HCT116 (cell line): Measurements from ENCODE around the gene HEBP1. TPM values are rescaled to one million over a fixed set of nuclear protein-coding genes. Genes with fewer than 3 reads are reported as not detected.

Experiments
- ATAC-seq: fragments of 200-7000 bp; cut with Tn5 transposase; 2 replicates; pipeline ENCODE4 v1.9.1; 2020; ENCODE audit warnings: mild to moderate bottlenecking, moderate library complexity
- BruUV-seq: library from RNA; stranded (reverse); fragments of 400-500 nt; replicated peaks from 2 replicates; lab custom pipeline; 2021; lab: Mats Ljungman, UMichigan
- CTCF ChIA-PET: fragments of 300-600 bp; sonication (Branson Sonifier 250); formaldehyde crosslinking; loops from one replicate; lab custom pipeline; 2021; ENCODE audit warnings: antibody characterized with exemption; lab: Charles Lee
- POLR2A ChIA-PET: fragments of 300-600, 350-600 bp; sonication (Branson Sonifier 250); formaldehyde crosslinking; loops from one replicate; lab custom pipeline; 2021; ENCODE audit warnings: antibody characterized with exemption; lab: Charles Lee
- RAD21 ChIA-PET, 2 experiments: fragments of 300-600 bp; sonication (Branson Sonifier 250); formaldehyde crosslinking; loops; one replicate each; lab custom pipeline; 2023; ENCODE audit warnings: low total read pairs in 2 of 2; ENCODE audit not compliant: uncharacterized antibody in 2 of 2, unreplicated experiment in 2 of 2, low non-redundant PET in 1 of 2; lab: Charles Lee
- DNase-seq: peaks from one replicate; pipeline ENCODE4 v3.0.0-alpha.2; 2010; ENCODE audit warnings: low read depth, low spot score
- H2AFZ ChIP-seq: fragments of 200-600 bp; shearing (Covaris generic), sonication (generic); 2 replicates; pipeline ENCODE4 v1.6.1; 2017; ENCODE audit warnings: low read depth, mixed run types, mixed read lengths, antibody characterized with exemption, low read length; ENCODE audit not compliant: poor library complexity, severe bottlenecking
- H3K27ac ChIP-seq: 2 replicates; pipeline ENCODE4 v1.5.1; 2012; ENCODE audit warnings: low read depth, low read length
- H3K27me3 ChIP-seq: fragments of 200-600 bp; sonication (generic); 2 replicates; pipeline ENCODE4 v1.6.1; 2016; ENCODE audit warnings: mixed run types, low read length, mixed read lengths; ENCODE audit not compliant: insufficient read depth
- H3K36me3 ChIP-seq, 2 experiments: fragments of 200-500 bp in 1 of 2; fragments of 200-600 bp in 1 of 2; sonication (Bioruptor generic) in 1 of 2; sonication (generic) in 1 of 2; 2 replicates each; pipeline versions ENCODE4 v1.5.1 to v1.6.1; 2014 to 2016; ENCODE audit warnings: low read length in 2 of 2, inconsistent platforms in 1 of 2, mixed read lengths in 1 of 2, mixed run types in 1 of 2; ENCODE audit not compliant: insufficient read depth in 2 of 2, control insufficient read depth in 1 of 2
- H3K4me1 ChIP-seq, 2 experiments: fragments of 200-600 bp in 1 of 2; sonication (generic) in 1 of 2; 2 replicates each; pipeline versions ENCODE4 v1.5.1 to v1.6.1; 2012 to 2017; ENCODE audit warnings: low read length in 2 of 2, inconsistent platforms in 1 of 2, mild to moderate bottlenecking in 1 of 2, mixed read lengths in 1 of 2, mixed run types in 1 of 2, moderate library complexity in 1 of 2; ENCODE audit not compliant: insufficient read depth in 2 of 2, control insufficient read depth in 1 of 2
- H3K4me2 ChIP-seq: fragments of 200-600 bp; sonication (generic); 2 replicates; pipeline ENCODE4 v1.6.1; 2017; ENCODE audit warnings: mixed run types, low read length, mixed read lengths
- H3K4me3 ChIP-seq, 2 experiments: fragments of 200-600 bp in 1 of 2; sonication (generic) in 1 of 2; replicated peaks in 1 of 2; 2 replicates each; pipeline ENCODE4 v1.5.1; 2011 to 2016; ENCODE audit warnings: low read length in 2 of 2, control low read depth in 1 of 2, low read depth in 1 of 2, mild to moderate bottlenecking in 1 of 2, mixed read lengths in 1 of 2, mixed run types in 1 of 2
- H3K79me2 ChIP-seq: fragments of 200-600 bp; sonication (generic); 2 replicates; pipeline ENCODE4 v1.6.1; 2017; ENCODE audit warnings: mild to moderate bottlenecking, mixed run types, low read length, moderate library complexity, mixed read lengths; ENCODE audit not compliant: insufficient read depth
- H3K9ac ChIP-seq: fragments of 200-600 bp; sonication (generic); 2 replicates; pipeline ENCODE4 v1.6.1; 2016; ENCODE audit warnings: low read length, mixed read lengths
- H3K9me2 ChIP-seq: fragments of 200-600 bp; sonication (generic), shearing (Covaris generic); 2 replicates; pipeline ENCODE4 v1.6.1; 2017; ENCODE audit warnings: mixed run types, mild to moderate bottlenecking, moderate library complexity; ENCODE audit not compliant: insufficient read depth
- H3K9me3 ChIP-seq, 2 experiments: fragments of 200-500 bp in 1 of 2; fragments of 200-600 bp in 1 of 2; sonication (Bioruptor generic) in 1 of 2; sonication (generic) in 1 of 2; 2 replicates each; pipeline ENCODE4 v1.6.1; 2014 to 2017; ENCODE audit warnings: low read length in 2 of 2, mixed read lengths in 2 of 2, inconsistent platforms in 1 of 2, low read depth in 1 of 2, mild to moderate bottlenecking in 1 of 2, mixed run types in 1 of 2, moderate library complexity in 1 of 2; ENCODE audit not compliant: control insufficient read depth in 1 of 2, insufficient read depth in 1 of 2
- H4K20me1 ChIP-seq: fragments of 200-600 bp; sonication (generic), shearing (Covaris generic); 2 replicates; pipeline ENCODE4 v1.6.1; 2017; ENCODE audit warnings: mixed run types, mild to moderate bottlenecking, moderate library complexity; ENCODE audit not compliant: insufficient read depth
- ATF3 ChIP-seq: IDR thresholded peaks from 2 replicates; pipeline ENCODE4 v1.6.1; 2012
- CBX3 ChIP-seq: IDR thresholded peaks from 2 replicates; pipeline ENCODE4 v1.6.1; 2012; ENCODE audit warnings: low read depth
- CTCF ChIP-seq, 3 experiments: fragments of 200-600 bp in 1 of 3; sonication (generic) in 1 of 3; IDR thresholded peaks in 2 of 3; conservative IDR thresholded peaks in 1 of 3; 2 replicates each; pipeline ENCODE4 v1.5.1; 2012 to 2017; ENCODE audit warnings: low read depth in 2 of 3, low read length in 2 of 3, antibody characterized with exemption in 1 of 3, borderline replicate concordance in 1 of 3, control low read depth in 1 of 3, mild to moderate bottlenecking in 1 of 3, mixed read lengths in 1 of 3, mixed run types in 1 of 3, moderate library complexity in 1 of 3; ENCODE audit not compliant: insufficient read depth in 1 of 3
- EGR1 ChIP-seq: IDR thresholded peaks from 2 replicates; pipeline ENCODE4 v1.6.1; 2012; ENCODE audit warnings: low read depth
- ELF1 ChIP-seq: IDR thresholded peaks from 2 replicates; pipeline ENCODE4 v1.6.1; 2012; ENCODE audit warnings: low read depth, borderline replicate concordance
- EZH2 ChIP-seq: fragments of 200-600 bp; sonication (generic); IDR thresholded peaks from 2 replicates; pipeline ENCODE4 v1.6.1; 2017; ENCODE audit warnings: antibody characterized with exemption, mixed run types
- EZH2phosphoT487 ChIP-seq: fragments of 200-600 bp; IDR thresholded peaks from 2 replicates; pipeline ENCODE4 v1.6.1; 2018; ENCODE audit warnings: antibody characterized with exemption, borderline replicate concordance
- FOSL1 ChIP-seq: IDR thresholded peaks from 2 replicates; pipeline ENCODE4 v1.6.1; 2012; ENCODE audit warnings: low read depth
- JUND ChIP-seq: IDR thresholded peaks from 2 replicates; pipeline ENCODE4 v1.6.1; 2012
- MAX ChIP-seq: IDR thresholded peaks from 2 replicates; pipeline ENCODE4 v1.6.1; 2012
- POLR2A ChIP-seq: IDR thresholded peaks from 2 replicates; pipeline ENCODE4 v1.7.0; 2011; ENCODE audit warnings: borderline replicate concordance; ENCODE audit not compliant: insufficient read depth, insufficient read length; ENCODE audit errors: extremely low read depth
- POLR2AphosphoS5 ChIP-seq: IDR thresholded peaks from 2 replicates; pipeline ENCODE4 v1.6.1; 2011; ENCODE audit warnings: mild to moderate bottlenecking, low read depth, low read length, moderate library complexity
- RAD21 ChIP-seq: IDR thresholded peaks from 2 replicates; pipeline ENCODE4 v1.6.1; 2012; ENCODE audit warnings: low read depth, mild to moderate bottlenecking
- REST ChIP-seq: IDR thresholded peaks from 2 replicates; pipeline ENCODE4 v1.6.1; 2012; ENCODE audit warnings: low read depth
- SRF ChIP-seq: IDR thresholded peaks from 2 replicates; pipeline ENCODE4 v1.6.1; 2012; ENCODE audit warnings: low read depth
- TCF7L2 ChIP-seq: IDR thresholded peaks from 2 replicates; pipeline ENCODE4 v1.7.0; 2011; ENCODE audit warnings: borderline replicate concordance, inconsistent platforms; ENCODE audit not compliant: insufficient read depth, insufficient read length; ENCODE audit errors: extremely low read depth
- ZBTB33 ChIP-seq: IDR thresholded peaks from 2 replicates; pipeline ENCODE4 v1.6.1; 2011; ENCODE audit warnings: mild to moderate bottlenecking, low read length, moderate library complexity; ENCODE audit not compliant: insufficient replicate concordance; ENCODE audit errors: extremely low read depth
- ZNF274 ChIP-seq: fragments of 200-500 bp; sonication (Bioruptor generic); IDR thresholded peaks from 2 replicates; pipeline ENCODE4 v1.6.1; 2014; ENCODE audit warnings: mild to moderate bottlenecking, low read depth, low read length, inconsistent platforms
- intact Hi-C: fragments of 100-400 bp; cut with micrococcal nuclease; formaldehyde crosslinking; loops from 2 replicates; pipeline ENCODE4 v1.10.0; 2022
- total RNA-seq: library from RNA; stranded (reverse); gene quantifications from one replicate; pipeline ENCODE4 v1.2.1, GENCODE V29; 2021; ENCODE audit not compliant: unreplicated experiment

The HEBP1 gene
- total RNA-seq, 1 experiment from 2014 or later = 41.0 TPM

GRCh38 chr12:12992418-12993130 is 7.5 kb downstream of the HEBP1 start:
- no peak for TF ChIP-seq MAX
- TF ChIP-seq CTCF (IDR thresholded peaks at IDR 0.05 in 2 of 3, conservative IDR thresholded peaks at IDR 0.05 in 1 of 3; ENCODE audit: borderline replicate concordance in 1 of 3, insufficient read depth in 1 of 3, low read depth in 2 of 3, low read length in 2 of 3) = no peak
- no peak for TF ChIP-seq SRF
- TF ChIP-seq EGR1 = no peak
- TF ChIP-seq ZBTB33 = no peak
- TF ChIP-seq CBX3 = no peak
- no peak for TF ChIP-seq ATF3
- TF ChIP-seq POLR2A = no peak
- no peak for TF ChIP-seq POLR2AphosphoS5
- TF ChIP-seq ELF1 = no peak
- no peak for TF ChIP-seq EZH2
- TF ChIP-seq TCF7L2 = no peak
- TF ChIP-seq ZNF274 = no peak
- no peak for TF ChIP-seq JUND
- no peak for TF ChIP-seq RAD21
- TF ChIP-seq REST = no peak
- no peak for TF ChIP-seq EZH2phosphoT487
- no peak for TF ChIP-seq FOSL1
- intact Hi-C loops = no loop called here
- no peaks in the 10 kb centered on the region for H3K27me3 ChIP-seq
- H3K9ac ChIP-seq = no peak overlapping the region
- ChIA-PET CTCF (no interaction called here), POLR2A (no interaction called here), RAD21 (no interaction called here)
- H3K4me1 ChIP-seq = no peaks in the 10 kb centered on the region; a peak in 1 of 4 replicates
- H3K9me3 ChIP-seq = no peaks in the 10 kb centered on the region
- H3K4me2 ChIP-seq = no peak overlapping the region
- BruUV-seq = no TSS peak
- no peaks in the 10 kb centered on the region for H4K20me1 ChIP-seq
- H3K4me3 ChIP-seq = no peak overlapping the region
- H2AFZ ChIP-seq = no peak overlapping the region
- H3K27ac ChIP-seq = no peak overlapping the region
- DNase-seq (no peak), ATAC-seq (no peak)
- peaks cover 16% of the 10 kb centered on the region for H3K79me2 ChIP-seq
- peaks cover 0 to 8% of the 10 kb centered on the region in 2 experiments; a peak in 3 of 4 replicates for H3K36me3 ChIP-seq
- no peaks in the 10 kb centered on the region for H3K9me2 ChIP-seq
